Naive thymus-derived CD4-positive, alpha-beta T cell (primary cell): ENCODE data around the gene DKK3. TPM values are rescaled to one million over a fixed set of nuclear protein-coding genes. Genes with fewer than 3 reads are reported as not detected.

Source experiments
- ATAC-seq: fragments of 150-1000 bp; cut with Tn5 transposase; 2 replicates; pipeline ENCODE4 v1.10.0; 2021; ENCODE audit warnings: mild to moderate bottlenecking, moderate library complexity
- CTCF ChIA-PET: fragments of 350-600 bp; sonication (Branson Sonifier 250); formaldehyde crosslinking; loops from one replicate; lab custom pipeline; 2021; ENCODE audit warnings: antibody characterized with exemption; lab: Charles Lee
- POLR2A ChIA-PET: fragments of 350-600 bp; sonication (Branson Sonifier 250); formaldehyde crosslinking; loops from one replicate; lab custom pipeline; 2021; ENCODE audit warnings: antibody characterized with exemption, inconsistent platforms; lab: Charles Lee
- DNase-seq, 9 donors: peaks; one replicate each; pipeline versions ENCODE4 v3.0.0 to v3.0.0-alpha.2; 2020 to 2022; ENCODE audit warnings: mixed read lengths in 1 of 9
- H3K27ac ChIP-seq: one replicate; pipeline ENCODE4 v1.7.0; 2013; ENCODE audit warnings: mild to moderate bottlenecking, low read depth, low read length, moderate library complexity
- H3K27me3 ChIP-seq, 2 donors: one replicate each; pipeline ENCODE4 v1.7.0; 2013; ENCODE audit warnings: low read length in 2 of 2, mild to moderate bottlenecking in 2 of 2, moderate library complexity in 2 of 2; ENCODE audit not compliant: control insufficient read depth in 2 of 2, insufficient read depth in 2 of 2
- H3K36me3 ChIP-seq, 3 experiments: 1 replicate in 2 of 3; 2 replicates in 1 of 3; pipeline ENCODE4 v1.7.0; 2013; ENCODE audit warnings: low read length in 3 of 3, mild to moderate bottlenecking in 3 of 3, moderate library complexity in 1 of 3; ENCODE audit not compliant: insufficient read depth in 3 of 3, control insufficient read depth in 2 of 3
- H3K4me1 ChIP-seq, 2 donors: one replicate each; pipeline ENCODE4 v1.7.0; 2013; ENCODE audit warnings: low read length in 2 of 2, mild to moderate bottlenecking in 2 of 2, moderate library complexity in 1 of 2; ENCODE audit not compliant: control insufficient read depth in 2 of 2, insufficient read depth in 2 of 2
- H3K4me3 ChIP-seq: 2 replicates; pipeline ENCODE4 v1.7.0; 2013; ENCODE audit warnings: mild to moderate bottlenecking, low read length
- H3K9me3 ChIP-seq, 3 experiments: 1 replicate in 2 of 3; 2 replicates in 1 of 3; pipeline ENCODE4 v1.7.0; 2013; ENCODE audit warnings: low read length in 3 of 3; ENCODE audit not compliant: control insufficient read depth in 2 of 3
- H3K27ac Mint-ChIP-seq, 9 donors: one replicate each; pipeline ENCODE4 v1.8.0; 2020 to 2022; ENCODE audit warnings: mixed read lengths in 9 of 9, mild to moderate bottlenecking in 8 of 9, moderate library complexity in 5 of 9, inconsistent platforms in 2 of 9
- H3K27me3 Mint-ChIP-seq, 5 donors: one replicate each; pipeline ENCODE4 v1.8.0; 2021 to 2022; ENCODE audit warnings: mixed read lengths in 5 of 5, mild to moderate bottlenecking in 1 of 5
- H3K36me3 Mint-ChIP-seq, 5 donors: one replicate each; pipeline ENCODE4 v1.8.0; 2020 to 2022; ENCODE audit warnings: mixed read lengths in 5 of 5, mild to moderate bottlenecking in 3 of 5, inconsistent platforms in 1 of 5
- H3K4me1 Mint-ChIP-seq, 7 donors: one replicate each; pipeline ENCODE4 v1.8.0; 2020 to 2022; ENCODE audit warnings: mixed read lengths in 7 of 7, mild to moderate bottlenecking in 3 of 7, inconsistent platforms in 1 of 7
- H3K4me3 Mint-ChIP-seq, 10 donors: one replicate each; pipeline ENCODE4 v1.8.0; 2020 to 2022; ENCODE audit warnings: mild to moderate bottlenecking in 10 of 10, mixed read lengths in 10 of 10, moderate library complexity in 6 of 10, inconsistent platforms in 2 of 10
- H3K9me3 Mint-ChIP-seq, 11 donors: one replicate each; pipeline ENCODE4 v1.8.0; 2020 to 2022; ENCODE audit warnings: mixed read lengths in 11 of 11, mild to moderate bottlenecking in 4 of 11, inconsistent platforms in 1 of 11, moderate library complexity in 1 of 11
- intact Hi-C, 2 donors: fragments of 100-400 bp; cut with micrococcal nuclease; formaldehyde crosslinking; loops; one replicate each; pipeline ENCODE4 v1.15.1; 2023
- polyA plus RNA-seq, 2 donors: library from polyadenylated mRNA; unstranded; fragments of 300-500 nt; fragmentation: Illumina TruSeq; gene quantifications; one replicate each; pipeline ENCODE4 v1.2.3, GENCODE V29; 2021
- total RNA-seq, 6 experiments: library from RNA in 5 of 6; stranded (reverse) in 5 of 6; gene quantifications; 1 replicate in 5 of 6; 2 replicates in 1 of 6; pipeline ENCODE4 v1.2.3 and lab custom pipeline; 2021 to 2026

DKK3 gene
- total and polyA plus RNA-seq, 7 experiments from 2014 or later: 0.32 to 1.4 (median 0.38) TPM; not detected in 4

- peaks cover 0 to 17% (median 11%) of the 10 kb centered on the region in 7 donors for H3K4me1 Mint-ChIP-seq
- no peaks in the 10 kb centered on the region for H3K27me3 Mint-ChIP-seq
- peak overlapping the region in 3 of 9 donors; percentile 46 to 87 (median 49) for H3K27ac Mint-ChIP-seq
- no peaks in the 10 kb centered on the region for H3K27me3 ChIP-seq
- DNase-seq: no peak
- CTCF ChIA-PET: no interaction called here
- ATAC-seq: no peak
- H3K36me3 ChIP-seq: peaks cover 0 to under 1% (median 0%) of the 10 kb centered on the region in 3 experiments
- no peaks in the 10 kb centered on the region for H3K4me1 ChIP-seq
- no peak overlapping the region for H3K27ac ChIP-seq
- H3K9me3 ChIP-seq: no peaks in the 10 kb centered on the region
- no peak overlapping the region for H3K4me3 Mint-ChIP-seq
- POLR2A ChIA-PET: no interaction called here
- intact Hi-C loops: no loop called here
- peaks cover 6 to 30% (median 26%) of the 10 kb centered on the region in 5 donors for H3K36me3 Mint-ChIP-seq
- no peaks in the 10 kb centered on the region for H3K9me3 Mint-ChIP-seq
- H3K4me3 ChIP-seq: no peak overlapping the region
Observed at GRCh38 chr11:11915625-11916024, 92.8 kb downstream of the DKK3 start.

- Mint-ChIP-seq H3K27me3 (no peaks in the 10 kb centered on the region), H3K27ac (peak overlapping the region in 1 of 9 donors; percentile 7), H3K9me3 (no peaks in the 10 kb centered on the region), H3K4me3 (no peak overlapping the region), H3K4me1 (peaks cover 0 to 17% (median 11%) of the 10 kb centered on the region in 7 donors), H3K36me3 (peaks cover 6 to 39% (median 27%) of the 10 kb centered on the region in 5 donors)
- no peak overlapping the region for H3K4me3 ChIP-seq
- no peak for DNase-seq
- H3K27ac ChIP-seq: no peak overlapping the region
- ChIA-PET CTCF (interaction anchor here (1.0 to 1.2 kb wide), 2 partner anchors 8 to 18 kb away, joined by 3 to 4 read pairs; no protein-coding TSS in a partner anchor), POLR2A (interaction anchor here (0.6 kb wide), 1 partner anchor 28 kb away, joined by 3 read pairs; no protein-coding TSS in a partner anchor)
- H3K36me3 ChIP-seq: peaks cover 0 to 13% (median 5%) of the 10 kb centered on the region in 3 experiments
- ATAC-seq: no peak
- intact Hi-C loops: no loop called here
- no peaks in the 10 kb centered on the region for H3K4me1 ChIP-seq
- no peaks in the 10 kb centered on the region for H3K27me3 ChIP-seq
- no peaks in the 10 kb centered on the region for H3K9me3 ChIP-seq
Observed at GRCh38 chr11:11913395-11913794, 95.0 kb downstream of the DKK3 start.

Other genes with a start within 250 kb of the DKK3 start
- gene USP47, start 166.7 kb downstream of the DKK3 start, total RNA-seq: 10 to 100 TPM; 45.6 to 71.8 (median 59.1) TPM
- 10 to 100 TPM; 42.1 to 72.4 TPM for gene USP47, start 166.7 kb downstream of the DKK3 start, polyA plus RNA-seq
- 100 to 1,000 TPM in 1 of 5 experiments, 10 to 100 TPM in 2, 1 to 10 TPM in 2; 5.8 to 112 (median 13.4) TPM for gene MICAL2, start 102.0 kb upstream of the DKK3 start, total RNA-seq
- 1 to 10 TPM; 1.1 to 2.6 TPM for gene MICAL2, start 102.0 kb upstream of the DKK3 start, polyA plus RNA-seq